GM04503 (cell line): ENCODE results near the gene DUSP2.

Experiments used
- DNase-seq: peaks from one replicate; pipeline ENCODE4 v3.0.0-alpha.2; 2012; ENCODE audit warnings: low read depth

Gene DUSP2

GRCh38 chr2:96099861-96100798 lies 45.1 kb downstream of the DUSP2 start:
- DNase-seq = no peak

GRCh38 chr2:96098900-96099590 lies 46.2 kb downstream of the DUSP2 start:
- DNase-seq = no peak

- no peak for DNase-seq
Measured at GRCh38 chr2:96097951-96098823, 47.1 kb downstream of the DUSP2 start.

- no peak for DNase-seq
Measured at GRCh38 chr2:96097441-96097840, 47.8 kb downstream of the DUSP2 start.

- no peak for DNase-seq
Measured at GRCh38 chr2:96095116-96095636, 50.1 kb downstream of the DUSP2 start.

GRCh38 chr2:96093528-96093927 lies 51.7 kb downstream of the DUSP2 start:
- DNase-seq = no peak
